BLaER1 (cell line): Measurements from ENCODE around the gene SAMMSON.

Experiments
- H3K27ac ChIP-seq: shearing (Covaris generic); formaldehyde crosslinking; 2 replicates; pipeline ENCODE4 v1.8.1; 2022
- H3K27me3 ChIP-seq: shearing (Covaris generic); formaldehyde crosslinking; 2 replicates; pipeline ENCODE4 v1.8.1; 2022
- H3K36me3 ChIP-seq: shearing (Covaris generic); formaldehyde crosslinking; 2 replicates; pipeline ENCODE4 v1.8.1; 2022
- H3K4me1 ChIP-seq: shearing (Covaris generic); formaldehyde crosslinking; 2 replicates; pipeline ENCODE4 v1.8.1; 2022
- H3K4me2 ChIP-seq: shearing (Covaris generic); formaldehyde crosslinking; 2 replicates; pipeline ENCODE4 v1.8.1; 2022
- H3K4me3 ChIP-seq: shearing (Covaris generic); formaldehyde crosslinking; 2 replicates; pipeline ENCODE4 v1.8.1; 2022
- H3K9ac ChIP-seq: shearing (Covaris generic); formaldehyde crosslinking; 2 replicates; pipeline ENCODE4 v1.8.1; 2022
- H3K9me3 ChIP-seq: shearing (Covaris generic); formaldehyde crosslinking; 2 replicates; pipeline ENCODE4 v1.8.1; 2022
- H4K20me1 ChIP-seq: shearing (Covaris generic); formaldehyde crosslinking; 2 replicates; pipeline ENCODE4 v1.8.1; 2022
- Cebpa-rat ChIP-seq: shearing (Covaris generic); IDR thresholded peaks from 2 replicates; pipeline ENCODE4 v1.8.1; 2022

The SAMMSON gene

GRCh38 chr3:69999140-70000027 is at the start of gene SAMMSON:
SAMMSON (plus strand) TSS chr3:69999733.
- no peak within 1 kb of the TSS for H3K9ac ChIP-seq

GRCh38 chr3:69951616-69952015 is 47.9 kb upstream of the SAMMSON start:
- no peak overlapping the region for H3K4me3 ChIP-seq
- no peak for TF ChIP-seq Cebpa-rat
- H3K9ac ChIP-seq, result no peak overlapping the region
- no peak overlapping the region for H3K27ac ChIP-seq
- H3K9me3 ChIP-seq, result no peaks in the 10 kb centered on the region
- H3K4me2 ChIP-seq, result no peak overlapping the region
- H4K20me1 ChIP-seq, result no peaks in the 10 kb centered on the region
- no peaks in the 10 kb centered on the region for H3K36me3 ChIP-seq
- H3K4me1 ChIP-seq, result no peaks in the 10 kb centered on the region
- no peaks in the 10 kb centered on the region for H3K27me3 ChIP-seq

More at GRCh38 chr3:69999140-70000027, at the start of gene SAMMSON:
- no peak within 1 kb of the TSS for H3K4me3 ChIP-seq
- H3K9me3 ChIP-seq, result no peaks in the 10 kb centered on the region
- no peaks in the 10 kb centered on the region for H4K20me1 ChIP-seq
- H3K27me3 ChIP-seq, result no peaks in the 10 kb centered on the region
- no peaks in the 10 kb centered on the region for H3K36me3 ChIP-seq
- no peak within 1 kb of the TSS for H3K27ac ChIP-seq
- H3K4me1 ChIP-seq, result peaks cover 8% of the 10 kb centered on the region; the same call in 1 of the 2 replicates
- TF ChIP-seq Cebpa-rat, result no peak
- H3K4me2 ChIP-seq, result no peak within 1 kb of the TSS

- H3K9me3 ChIP-seq, result no peaks in the 10 kb centered on the region
- no peaks in the 10 kb centered on the region for H3K27me3 ChIP-seq
- H3K4me2 ChIP-seq, result no peak overlapping the region
- H3K27ac ChIP-seq, result no peak overlapping the region
- no peak overlapping the region for H3K9ac ChIP-seq
- no peaks in the 10 kb centered on the region for H4K20me1 ChIP-seq
- no peak overlapping the region for H3K4me3 ChIP-seq
- H3K36me3 ChIP-seq, result no peaks in the 10 kb centered on the region
- H3K4me1 ChIP-seq, result no peaks in the 10 kb centered on the region
- TF ChIP-seq Cebpa-rat, result no peak
Measured at GRCh38 chr3:69959581-69959980, 40.0 kb upstream of the SAMMSON start.

GRCh38 chr3:69961706-69962439 is 37.7 kb upstream of the SAMMSON start:
- Histone ChIP-seq H3K4me2 (no peak overlapping the region), H3K4me3 (no peak overlapping the region), H3K27me3 (no peaks in the 10 kb centered on the region), H3K36me3 (no peaks in the 10 kb centered on the region), H3K9me3 (no peaks in the 10 kb centered on the region), H4K20me1 (no peaks in the 10 kb centered on the region), H3K4me1 (no peaks in the 10 kb centered on the region), H3K27ac (no peak overlapping the region), H3K9ac (no peak overlapping the region)
- no peak for TF ChIP-seq Cebpa-rat

GRCh38 chr3:69963643-69964042 is 35.9 kb upstream of the SAMMSON start:
- H3K4me1 ChIP-seq, result no peaks in the 10 kb centered on the region
- no peak for TF ChIP-seq Cebpa-rat

GRCh38 chr3:69967156-69967555 is 32.4 kb upstream of the SAMMSON start:
- Histone ChIP-seq H3K9ac (no peak overlapping the region), H4K20me1 (no peaks in the 10 kb centered on the region), H3K4me2 (no peak overlapping the region), H3K4me3 (no peak overlapping the region), H3K27me3 (no peaks in the 10 kb centered on the region), H3K36me3 (no peaks in the 10 kb centered on the region), H3K4me1 (no peaks in the 10 kb centered on the region), H3K9me3 (no peaks in the 10 kb centered on the region), H3K27ac (no peak overlapping the region)
- no peak for TF ChIP-seq Cebpa-rat

More at GRCh38 chr3:69963643-69964042, 35.9 kb upstream of the SAMMSON start:
- H3K9ac ChIP-seq, result no peak overlapping the region
- H3K4me3 ChIP-seq, result no peak overlapping the region
- no peak overlapping the region for H3K27ac ChIP-seq
- no peaks in the 10 kb centered on the region for H3K36me3 ChIP-seq
- H4K20me1 ChIP-seq, result no peaks in the 10 kb centered on the region
- H3K9me3 ChIP-seq, result no peaks in the 10 kb centered on the region
- no peak overlapping the region for H3K4me2 ChIP-seq
- H3K27me3 ChIP-seq, result no peaks in the 10 kb centered on the region

- H3K27me3 ChIP-seq, result no peaks in the 10 kb centered on the region
- H3K36me3 ChIP-seq, result no peaks in the 10 kb centered on the region
- no peak overlapping the region for H3K4me2 ChIP-seq
- H4K20me1 ChIP-seq, result no peaks in the 10 kb centered on the region
- H3K9me3 ChIP-seq, result no peaks in the 10 kb centered on the region
- TF ChIP-seq Cebpa-rat, result no peak
- no peak overlapping the region for H3K9ac ChIP-seq
- no peak overlapping the region for H3K4me3 ChIP-seq
- H3K27ac ChIP-seq, result no peak overlapping the region
- H3K4me1 ChIP-seq, result no peaks in the 10 kb centered on the region
Measured at GRCh38 chr3:69970827-69971226, 28.7 kb upstream of the SAMMSON start.

- no peak for TF ChIP-seq Cebpa-rat
- Histone ChIP-seq H3K36me3 (no peaks in the 10 kb centered on the region), H3K4me1 (no peaks in the 10 kb centered on the region), H3K9me3 (peaks cover 5% of the 10 kb centered on the region), H3K27me3 (no peaks in the 10 kb centered on the region), H4K20me1 (no peaks in the 10 kb centered on the region), H3K4me3 (no peak overlapping the region), H3K9ac (no peak overlapping the region), H3K27ac (no peak overlapping the region), H3K4me2 (no peak overlapping the region)
Measured at GRCh38 chr3:69972672-69973071, 26.9 kb upstream of the SAMMSON start.

GRCh38 chr3:69976021-69976420 is 23.5 kb upstream of the SAMMSON start:
- Histone ChIP-seq H4K20me1 (no peaks in the 10 kb centered on the region), H3K4me1 (no peaks in the 10 kb centered on the region), H3K27me3 (no peaks in the 10 kb centered on the region), H3K27ac (no peak overlapping the region), H3K4me3 (no peak overlapping the region), H3K9ac (no peak overlapping the region), H3K36me3 (no peaks in the 10 kb centered on the region), H3K4me2 (no peak overlapping the region), H3K9me3 (peaks cover 29% of the 10 kb centered on the region)
- TF ChIP-seq Cebpa-rat, result no peak
